Neural progenitor cell (in vitro differentiated cells): ENCODE results near the gene SEC22A.

Source experiments
- CTCF ChIP-seq: fragments of 200-600 bp; sonication (generic); IDR thresholded peaks from 2 replicates; pipeline ENCODE4 v1.5.1; 2017; ENCODE audit warnings: antibody characterized with exemption, mild to moderate bottlenecking
- EZH2 ChIP-seq: fragments of 200-600 bp; sonication (generic); IDR thresholded peaks from 2 replicates; pipeline ENCODE4 v1.6.1; 2017; ENCODE audit warnings: antibody characterized with exemption, mild to moderate bottlenecking, moderate library complexity
- EZH2phosphoT487 ChIP-seq: fragments of 200-600 bp; sonication (generic); IDR thresholded peaks from 2 replicates; pipeline ENCODE4 v1.6.1; 2017; ENCODE audit warnings: antibody characterized with exemption

- TF ChIP-seq CTCF (no peak), EZH2 (no peak), EZH2phosphoT487 (no peak)
Observed at GRCh38 chr3:123263941-123264340, 62.2 kb downstream of the SEC22A start.
